AG20443 (cell line): ENCODE measurements around the gene CPB2.
A peak's percentile ranks its signal among the peaks of the same experiment; 100 is the strongest.

Experiments
- DNase-seq: peaks from one replicate; pipeline ENCODE4 v3.0.0; 2012; ENCODE audit warnings: low spot score, mixed read lengths

CPB2 gene

GRCh38 chr13:46104868-46105267 is at the start of gene CPB2:
TSS of gene CPB2 (minus strand) at chr13:46105033. CDS start at chr13:46105009, 24 bp downstream.
- DNase-seq = no peak

DNA sequence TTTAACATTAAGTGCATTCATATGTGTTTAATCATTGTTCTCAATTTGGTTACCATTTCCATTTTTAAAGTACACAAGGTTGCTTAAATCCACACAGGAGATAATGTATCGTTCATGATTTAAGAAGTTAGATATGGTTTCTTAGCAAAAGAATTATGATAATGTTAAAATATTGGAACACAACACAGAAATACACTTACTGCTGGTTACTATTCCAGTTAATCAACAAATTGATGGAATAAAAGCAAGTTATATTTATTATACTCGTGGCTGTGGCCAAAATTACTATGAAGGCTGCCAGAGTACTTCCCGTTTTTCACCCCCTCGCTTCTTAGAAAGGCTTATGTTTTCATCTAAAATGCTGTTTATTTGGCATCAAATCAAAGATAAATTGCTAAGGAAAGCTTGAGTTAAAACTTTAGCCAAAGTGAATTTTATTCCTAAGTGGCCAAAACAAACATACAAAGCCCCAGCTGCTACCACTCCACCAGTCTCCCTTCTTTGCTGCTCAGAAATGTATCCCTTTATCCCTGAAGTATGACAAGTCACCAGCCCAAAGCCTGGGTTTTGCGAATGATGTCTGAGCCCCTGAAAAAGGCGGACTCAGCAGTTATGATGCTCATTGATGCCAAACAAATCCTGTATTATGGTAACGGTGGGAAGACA is 49.4 kb upstream of the CPB2 start:
- DNase-seq = no peak

DNA sequence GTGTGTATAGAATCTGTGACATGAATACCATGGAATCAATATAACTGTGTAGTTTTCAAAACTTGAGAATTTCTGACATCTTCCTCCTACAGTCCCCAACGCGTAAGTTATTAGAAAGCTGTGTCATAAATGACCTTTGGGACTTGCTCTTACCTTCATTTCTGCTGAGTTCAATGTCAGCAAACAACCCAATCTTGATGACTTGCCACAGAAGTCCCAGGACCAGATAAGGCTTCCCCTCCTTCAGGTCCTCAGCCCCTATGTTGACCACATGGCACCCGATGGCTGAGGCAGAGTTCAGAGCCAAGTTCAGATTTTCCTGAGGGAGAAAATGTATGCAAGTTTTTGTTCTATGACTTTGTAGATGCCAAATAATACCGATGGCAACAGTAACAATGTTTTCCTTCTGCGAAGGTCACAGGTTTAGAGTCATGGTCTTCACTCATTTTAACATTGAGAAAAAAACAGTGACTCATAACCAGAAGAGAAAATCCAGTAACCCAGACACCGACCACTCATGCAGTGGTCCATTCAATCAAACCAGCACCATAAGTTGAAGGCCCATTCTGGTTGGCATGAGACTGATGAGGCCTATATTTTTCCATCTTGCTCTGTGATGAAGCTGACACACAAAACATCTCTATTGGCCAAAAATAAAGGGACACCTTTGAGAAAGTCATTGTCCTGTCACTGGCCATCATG is 47.9 kb upstream of the CPB2 start:
- DNase-seq = no peak

DNA sequence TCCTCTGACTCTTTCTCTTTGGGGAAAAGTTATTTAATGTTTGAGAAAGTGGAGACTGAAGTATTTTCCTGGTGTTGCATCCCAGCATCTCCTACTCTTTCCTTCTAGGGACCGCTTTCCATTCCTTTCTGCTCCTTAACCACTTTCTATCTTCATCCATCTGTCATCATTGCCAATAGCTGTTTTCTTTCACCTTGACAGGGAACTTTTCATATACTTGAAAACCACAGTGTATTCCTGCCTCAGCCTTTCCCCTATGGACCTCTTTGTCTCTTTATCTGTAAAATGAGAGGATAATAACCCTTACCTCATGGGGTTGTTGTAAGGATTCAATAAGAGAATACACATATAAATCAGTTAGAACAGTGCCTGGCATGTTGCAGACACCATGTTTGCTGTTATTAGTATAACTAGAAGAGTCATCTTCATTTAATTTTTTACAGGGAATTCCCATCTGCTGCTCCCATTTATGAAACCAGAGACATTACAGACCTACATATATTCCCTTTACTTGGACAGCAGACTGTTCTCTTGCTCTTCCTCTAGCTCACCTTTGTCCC is 45.4 kb upstream of the CPB2 start:
- DNase-seq = no peak

- no peak for DNase-seq
These were observed 44.7 kb upstream of the CPB2 start for GRCh38 chr13:46149272-46150133.

DNA sequence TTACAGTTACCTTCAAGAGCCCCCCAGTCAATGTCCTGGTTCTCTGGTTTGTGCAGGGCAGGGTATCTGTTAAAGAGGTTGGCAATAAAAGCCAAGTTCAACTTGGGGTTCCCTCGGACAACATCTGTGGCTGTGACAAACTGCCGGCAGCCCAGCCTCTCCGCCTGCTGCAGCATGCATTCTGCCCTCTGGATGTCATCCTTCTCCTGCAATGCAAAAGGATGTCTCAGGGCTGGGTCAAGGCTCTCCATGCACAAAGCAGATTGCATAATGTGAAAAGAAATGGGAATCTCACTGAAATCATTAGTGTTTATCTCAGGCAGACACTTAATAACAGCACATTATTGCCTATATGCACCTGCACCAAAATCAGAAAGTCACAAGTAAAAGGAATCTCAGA is 42.1 kb upstream of the CPB2 start:
- DNase-seq = peak; percentile 60

- no peak for DNase-seq
These were observed 41.1 kb upstream of the CPB2 start for GRCh38 chr13:46145950-46146349.

- no peak for DNase-seq
These were observed 40.3 kb upstream of the CPB2 start for GRCh38 chr13:46145135-46145534.

DNA sequence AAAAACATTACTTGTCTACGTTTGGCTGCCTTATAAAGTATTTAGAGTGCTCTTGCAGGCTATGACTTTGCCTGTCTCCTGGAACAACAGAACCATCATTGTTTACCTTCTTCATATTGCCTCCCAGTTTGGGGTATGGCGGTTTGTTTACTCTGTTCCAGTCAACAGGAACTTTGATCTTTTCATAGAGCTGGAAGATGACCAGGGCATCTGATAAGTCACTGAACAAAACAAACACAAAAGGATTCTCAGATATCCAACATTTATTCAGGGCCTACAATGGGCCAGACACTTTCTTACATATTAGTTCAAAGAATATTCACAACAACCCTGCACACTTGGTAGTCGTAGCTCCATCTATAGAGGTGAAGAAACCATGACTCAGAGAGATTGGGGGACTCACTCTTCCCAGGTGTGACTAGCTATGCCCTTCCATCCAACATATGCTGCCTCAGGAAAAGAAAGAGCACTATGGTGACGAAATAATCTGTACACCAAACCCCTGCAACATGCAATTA is 38.4 kb upstream of the CPB2 start:
- DNase-seq = no peak

DNA sequence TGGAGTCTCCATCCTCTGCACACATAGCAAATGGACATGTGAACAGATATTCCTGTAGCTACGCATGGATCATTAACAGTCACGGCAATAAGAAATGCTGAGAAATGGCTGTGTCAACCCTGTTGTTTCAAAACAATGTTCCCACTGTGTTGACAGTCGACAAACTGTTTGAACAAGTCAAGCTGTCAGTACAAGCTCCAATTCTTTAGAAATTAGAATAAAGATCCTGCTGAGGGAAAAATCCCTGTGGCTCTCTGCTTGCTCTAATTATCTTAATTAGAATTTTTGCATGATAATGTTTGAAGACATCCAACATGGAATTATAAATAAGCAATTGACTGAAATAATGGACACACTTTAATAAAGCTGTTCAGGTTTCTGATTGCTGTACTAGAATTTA is 37.9 kb upstream of the CPB2 start:
- no peak for DNase-seq

GRCh38 chr13:46140044-46140443 is 35.2 kb upstream of the CPB2 start:
- no peak for DNase-seq

GRCh38 chr13:46137627-46138317 is 32.9 kb upstream of the CPB2 start:
- DNase-seq = no peak

DNA sequence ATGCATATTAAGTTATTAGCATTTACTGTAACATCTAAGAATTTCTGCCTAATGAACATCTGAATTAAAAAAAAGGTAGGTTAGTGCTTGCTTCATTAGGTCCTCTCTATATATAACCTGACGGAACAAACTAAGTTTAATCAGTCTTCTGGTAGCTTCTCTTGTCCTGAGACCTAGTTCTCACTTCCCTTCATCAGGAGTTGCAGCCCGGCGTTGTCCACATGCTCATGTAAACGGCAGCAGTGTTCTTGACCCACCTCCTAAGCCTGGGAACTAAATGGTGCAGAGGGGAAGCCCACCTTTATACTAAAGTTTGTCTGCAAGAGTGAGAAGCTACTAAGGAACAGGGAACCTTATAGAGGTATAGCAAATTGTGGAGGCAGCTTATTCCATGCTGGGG is 31.9 kb upstream of the CPB2 start:
- no peak for DNase-seq

DNA sequence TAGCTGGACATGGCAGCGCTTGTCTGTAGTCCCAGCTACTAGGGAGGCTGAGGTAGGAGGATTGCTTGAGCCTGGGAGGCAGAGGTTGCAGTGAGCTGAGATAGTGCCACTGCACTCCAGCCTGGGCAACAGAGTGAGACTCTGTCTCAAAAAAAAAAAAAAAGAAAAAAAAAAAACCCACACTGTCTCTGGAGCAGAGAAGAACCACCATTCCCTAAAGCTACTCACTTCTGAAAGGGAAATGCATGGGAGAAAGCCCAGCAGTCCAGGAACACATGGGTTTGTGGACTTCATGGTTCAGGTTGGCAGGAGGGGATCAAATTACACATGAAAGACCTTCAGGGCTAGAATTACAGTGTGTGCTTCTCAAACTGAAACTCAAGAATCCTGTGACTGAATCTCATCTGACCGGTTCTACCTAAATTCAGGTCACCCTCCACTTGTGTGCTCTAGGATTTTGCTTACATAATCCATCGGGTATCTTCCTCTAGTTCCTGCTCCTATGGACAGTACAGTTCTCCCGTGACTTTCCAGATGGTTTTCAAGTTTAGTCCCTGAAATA is 30.2 kb upstream of the CPB2 start:
- no peak for DNase-seq

- DNase-seq = no peak
These were observed 29.7 kb upstream of the CPB2 start for GRCh38 chr13:46134494-46134893.

DNA sequence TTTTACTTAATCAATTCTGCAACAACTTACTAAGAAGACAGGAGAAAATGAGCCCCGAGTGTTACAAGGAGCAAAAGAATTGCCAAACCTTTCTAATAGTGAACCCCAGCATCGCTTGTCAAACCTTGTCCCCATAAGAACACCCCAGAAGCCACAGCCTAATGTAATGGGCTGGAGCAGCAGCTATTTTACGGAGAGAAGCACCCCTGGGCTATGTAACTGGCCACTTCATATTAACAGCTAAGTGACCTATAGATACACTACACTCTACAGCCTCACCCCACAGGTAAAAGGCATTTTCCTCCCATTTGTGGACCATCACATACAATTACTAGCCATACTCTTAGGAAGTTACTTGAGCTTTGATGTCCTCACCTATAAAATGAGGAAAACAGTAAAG is 27.3 kb upstream of the CPB2 start:
- DNase-seq = no peak

GRCh38 chr13:46131705-46132104 is 26.9 kb upstream of the CPB2 start:
- DNase-seq = no peak

DNA sequence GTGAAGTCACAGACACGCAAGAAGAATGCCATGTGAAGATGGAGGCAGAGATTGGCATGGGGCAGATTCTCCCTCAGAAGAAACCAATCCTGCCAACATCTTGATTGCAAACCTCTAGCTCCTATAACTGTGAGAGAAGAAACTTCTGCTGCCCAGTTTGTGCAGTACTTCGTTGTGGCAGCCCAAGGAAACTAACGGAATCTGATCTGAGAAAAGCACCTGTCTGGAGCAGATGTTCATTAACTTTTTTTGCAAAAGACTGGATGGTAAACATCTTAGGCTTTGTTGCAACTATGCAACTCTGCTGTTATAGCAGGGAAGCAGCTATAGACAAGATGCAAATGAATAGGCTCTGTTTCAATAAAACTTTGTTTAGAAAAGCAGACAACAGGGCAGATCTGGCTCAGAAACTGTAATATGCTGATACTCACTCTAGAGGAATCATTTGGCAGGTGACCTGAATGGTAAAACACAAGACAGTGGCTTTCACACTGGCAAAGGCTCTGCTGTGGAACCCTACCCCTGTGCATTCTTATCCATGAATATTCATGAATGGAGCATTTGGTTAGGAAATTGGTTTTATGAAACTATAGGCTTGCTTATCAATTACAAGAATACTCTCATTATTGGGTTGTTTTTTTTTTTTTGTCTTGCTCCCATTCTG is 25.3 kb upstream of the CPB2 start:
- no peak for DNase-seq

DNA sequence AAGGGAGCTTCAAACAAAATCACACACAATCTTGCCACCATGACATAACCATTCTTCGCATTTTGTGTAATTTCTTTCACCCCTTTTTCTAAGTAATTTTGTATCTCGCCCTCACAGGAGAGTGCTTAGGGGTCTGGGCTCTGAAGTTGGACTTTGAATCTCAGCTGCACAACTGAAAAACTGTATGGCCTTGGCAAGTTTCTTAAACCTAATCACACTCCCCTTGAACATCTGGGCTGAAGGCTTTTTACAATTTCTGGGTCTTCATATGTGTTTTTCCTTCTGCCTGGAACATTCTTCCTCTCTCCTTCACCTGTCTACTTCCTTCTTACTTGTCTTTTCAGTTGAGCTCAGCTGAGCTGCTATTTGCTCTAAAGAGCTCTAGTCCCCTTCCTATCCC is 24.3 kb upstream of the CPB2 start:
- no peak for DNase-seq

GRCh38 chr13:46127358-46128023 is 22.7 kb upstream of the CPB2 start:
- DNase-seq = no peak
